HG03060 (cell line): ENCODE data around the gene RAP1B.

Experiments used
- ATAC-seq: cut with Tn5 transposase; IDR thresholded peaks from one replicate; pipeline ENCODE4 v1.9.1; 2021; ENCODE audit warnings: low read depth, moderate number of reproducible peaks; ENCODE audit not compliant: unreplicated experiment

The RAP1B gene

DNA sequence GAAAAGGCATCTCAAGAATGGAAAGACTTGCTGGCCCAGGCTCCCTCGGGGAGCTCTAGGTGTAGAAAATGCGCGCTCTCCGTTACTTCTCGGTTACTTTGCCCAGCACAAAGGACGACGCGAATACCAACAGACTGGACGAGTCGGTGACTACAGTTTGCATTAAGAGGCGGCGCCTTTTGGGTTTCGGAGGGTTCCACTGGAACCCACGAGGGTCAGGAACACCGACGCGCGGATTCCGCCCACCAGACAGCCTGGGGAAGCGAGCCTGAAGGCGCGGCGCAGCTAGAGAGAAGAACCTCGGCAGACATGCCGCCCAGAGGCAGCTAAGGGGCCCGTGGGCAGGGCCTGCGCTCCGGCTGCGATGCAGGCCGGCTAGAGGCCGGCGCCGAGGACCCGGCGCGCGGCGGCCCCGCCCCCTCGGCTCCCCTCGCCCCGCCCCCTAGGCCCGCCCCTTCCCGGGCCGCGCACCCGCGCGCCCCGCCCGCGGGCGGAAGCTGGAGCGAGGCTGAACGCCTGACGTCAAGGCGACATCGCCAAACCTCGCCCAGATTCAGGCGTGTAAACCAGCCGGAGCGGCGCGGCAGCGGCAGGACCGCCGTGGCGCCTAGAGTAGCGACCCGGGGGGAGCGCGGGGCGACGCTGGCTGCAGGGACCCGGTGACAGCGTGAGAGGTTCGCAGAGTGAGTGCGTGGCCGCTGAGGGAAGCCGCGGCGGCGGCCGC lies at the start of gene RAP1B:
TSS of gene RAP1B (plus strand) at position 530 of the 724 bp plus-strand sequence. CDS start 37,826 bp downstream, outside the sequence.
- ATAC-seq: peak; percentile 61

DNA sequence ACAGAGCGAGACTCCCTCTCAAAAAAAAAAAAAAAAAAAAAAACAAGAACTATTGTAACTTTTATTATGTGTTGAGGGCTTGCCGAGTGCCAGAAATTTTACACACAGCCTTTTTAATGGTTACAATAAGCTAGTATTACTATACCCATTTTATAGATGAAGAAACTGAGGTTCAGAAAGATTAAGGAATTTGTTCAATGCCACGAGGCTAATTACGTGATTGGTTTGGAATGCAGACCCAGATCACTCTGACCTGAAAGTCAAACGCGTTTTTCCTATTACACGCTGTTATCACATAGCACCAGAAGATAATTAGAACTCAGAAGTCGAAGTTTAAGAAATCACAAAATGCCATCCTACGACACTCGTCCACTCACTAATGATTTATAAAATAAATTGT lies 48.9 kb upstream of the RAP1B start:
- ATAC-seq: no peak

DNA sequence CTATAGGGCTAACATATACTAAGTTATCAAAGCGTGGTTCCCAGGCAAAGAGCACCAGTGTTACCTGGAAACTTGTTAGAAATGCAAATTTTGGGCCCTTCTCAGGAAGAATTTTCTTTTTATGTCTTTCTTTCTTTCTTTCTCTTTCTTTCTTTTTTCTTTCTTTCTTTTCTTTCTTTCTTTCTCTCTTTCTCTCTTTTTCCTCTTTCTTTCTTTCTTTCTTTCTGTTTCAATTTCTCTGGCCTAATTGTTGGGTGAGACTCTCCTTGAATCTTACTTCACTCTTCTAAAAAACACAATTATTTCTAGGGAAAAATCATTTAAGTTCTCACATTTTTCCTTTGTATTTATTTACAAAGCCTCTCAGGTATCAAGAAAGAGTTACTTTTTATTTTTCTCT lies 46.5 kb upstream of the RAP1B start:
- no peak for ATAC-seq

DNA sequence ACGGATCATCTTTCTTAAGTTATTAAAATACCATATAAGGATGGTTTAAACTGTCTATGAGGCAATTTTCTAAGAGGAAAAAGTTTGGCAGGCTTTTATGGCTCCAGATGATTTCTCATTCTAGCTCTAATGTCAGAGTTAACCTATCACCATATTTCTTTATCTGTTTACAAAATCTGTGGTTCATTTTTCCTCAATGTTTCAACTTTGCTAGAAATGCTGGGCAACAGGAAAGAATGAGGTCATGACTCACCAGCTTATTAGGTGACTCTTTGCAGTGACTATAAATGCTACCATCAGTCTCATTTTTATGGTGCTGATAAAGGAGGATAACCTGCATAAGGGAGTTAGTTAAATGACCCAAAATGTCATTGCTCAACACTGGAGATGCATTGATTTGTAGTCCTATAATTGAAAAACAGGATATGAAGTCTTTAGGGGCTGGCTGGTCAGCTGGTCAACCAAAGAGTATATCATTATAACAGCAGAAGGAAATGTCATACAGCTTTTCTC lies 45.3 kb upstream of the RAP1B start:
- ATAC-seq: no peak

GRCh38 chr12:68568922-68569569 lies 41.7 kb upstream of the RAP1B start:
- ATAC-seq: no peak

GRCh38 chr12:68572661-68573060 lies 38.0 kb upstream of the RAP1B start:
- ATAC-seq: no peak

GRCh38 chr12:68573406-68573805 lies 37.3 kb upstream of the RAP1B start:
- no peak for ATAC-seq

GRCh38 chr12:68577949-68578348 lies 32.8 kb upstream of the RAP1B start:
- no peak for ATAC-seq

DNA sequence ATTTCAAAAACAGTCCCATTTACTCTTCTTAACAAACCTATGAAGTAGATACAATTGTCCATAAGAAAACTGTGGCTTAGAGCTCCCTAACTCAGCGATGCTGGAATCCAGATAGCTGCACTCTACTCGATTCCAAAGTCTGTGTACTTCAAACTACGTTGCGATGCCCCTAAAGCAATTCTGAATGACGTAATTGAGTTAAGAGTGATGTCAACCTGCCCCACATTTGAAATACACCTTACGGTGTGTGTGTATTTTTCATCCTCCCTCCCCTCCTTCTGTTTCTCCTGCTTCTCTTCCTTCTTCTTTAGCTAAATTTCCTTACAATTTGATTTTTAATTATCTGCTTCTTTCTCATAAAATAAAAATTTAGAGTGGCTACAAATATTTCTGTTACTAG lies 31.9 kb upstream of the RAP1B start:
- no peak for ATAC-seq

DNA sequence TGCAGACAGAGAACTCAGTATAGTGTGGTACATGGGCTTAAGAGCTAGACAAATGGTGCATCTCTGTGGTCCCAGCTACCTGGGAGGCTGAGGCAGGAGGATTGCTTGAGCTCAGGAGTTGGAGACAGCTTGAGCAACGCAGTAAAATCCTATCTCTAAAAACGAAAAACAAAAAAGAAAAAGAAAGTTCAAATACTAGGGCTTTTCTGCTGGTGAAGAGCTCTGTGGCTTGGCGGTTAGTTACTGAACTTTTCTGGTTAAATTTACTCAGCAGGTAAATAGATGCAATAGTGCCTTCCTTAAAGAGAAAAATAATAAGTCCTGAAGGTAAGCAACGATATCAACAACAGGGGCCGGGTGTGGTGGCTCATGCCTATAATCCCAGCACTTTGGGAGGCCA lies 31.4 kb upstream of the RAP1B start:
- ATAC-seq: no peak

DNA sequence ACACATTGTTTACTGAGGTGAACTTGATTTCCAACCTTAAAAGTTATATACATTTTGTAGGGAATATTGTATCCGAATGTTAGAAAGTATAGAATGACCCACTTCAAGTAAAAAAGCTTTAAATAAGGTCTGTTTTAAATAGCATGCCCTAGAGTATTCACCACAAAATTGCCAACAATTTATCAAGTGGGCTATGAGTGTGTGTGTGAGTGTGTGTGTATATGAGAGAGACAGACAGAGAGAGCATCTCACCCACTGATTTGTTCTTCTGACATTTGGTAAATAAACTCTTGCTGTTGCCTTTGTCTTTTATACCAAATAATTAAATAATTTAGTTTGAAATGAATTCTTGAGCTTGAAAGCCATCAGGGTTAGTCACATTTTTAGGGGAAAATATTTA lies 29.8 kb upstream of the RAP1B start:
- no peak for ATAC-seq

DNA sequence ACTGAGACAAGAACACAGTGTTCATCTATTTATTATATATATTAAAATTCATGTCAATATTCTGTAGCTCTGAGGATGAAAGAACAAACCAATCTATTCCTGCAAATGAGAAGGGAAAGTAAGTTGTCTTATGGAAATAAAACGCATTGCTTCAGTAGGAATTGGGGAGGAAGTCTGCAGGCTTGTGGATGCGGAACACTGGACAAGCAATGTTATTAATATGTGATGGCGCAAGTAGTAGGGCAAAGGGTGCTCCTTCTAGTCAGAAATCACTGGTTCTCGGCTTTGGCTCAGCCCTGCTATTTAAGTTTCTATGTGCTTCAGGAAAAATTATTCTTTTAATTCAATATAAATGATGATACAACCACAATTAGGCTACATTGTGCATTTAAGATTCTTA lies 28.8 kb upstream of the RAP1B start:
- no peak for ATAC-seq

GRCh38 chr12:68585966-68586365 lies 24.7 kb upstream of the RAP1B start:
- ATAC-seq: no peak

- ATAC-seq: peak; percentile 59
These were observed 23.2 kb upstream of the RAP1B start for GRCh38 chr12:68587448-68587873.

DNA sequence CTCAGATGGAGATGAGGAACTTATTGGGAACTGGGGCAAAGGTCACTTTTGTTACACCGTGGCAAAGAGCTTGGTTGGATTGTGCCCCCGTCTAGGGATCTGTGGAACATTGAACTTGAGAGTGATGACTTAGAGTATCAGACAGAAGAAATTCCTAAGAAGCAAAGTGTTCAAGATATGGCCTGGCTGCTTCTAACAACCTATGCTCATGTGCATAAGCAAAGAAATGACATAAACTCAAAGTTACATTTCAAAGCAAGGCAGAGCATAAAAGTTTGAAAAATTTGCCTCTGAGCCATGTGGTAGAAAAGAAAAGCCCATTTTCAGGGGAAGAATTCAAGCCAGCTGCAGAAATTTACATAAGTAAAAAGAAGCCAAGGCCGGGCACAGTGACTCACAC lies 21.5 kb upstream of the RAP1B start:
- ATAC-seq: no peak

DNA sequence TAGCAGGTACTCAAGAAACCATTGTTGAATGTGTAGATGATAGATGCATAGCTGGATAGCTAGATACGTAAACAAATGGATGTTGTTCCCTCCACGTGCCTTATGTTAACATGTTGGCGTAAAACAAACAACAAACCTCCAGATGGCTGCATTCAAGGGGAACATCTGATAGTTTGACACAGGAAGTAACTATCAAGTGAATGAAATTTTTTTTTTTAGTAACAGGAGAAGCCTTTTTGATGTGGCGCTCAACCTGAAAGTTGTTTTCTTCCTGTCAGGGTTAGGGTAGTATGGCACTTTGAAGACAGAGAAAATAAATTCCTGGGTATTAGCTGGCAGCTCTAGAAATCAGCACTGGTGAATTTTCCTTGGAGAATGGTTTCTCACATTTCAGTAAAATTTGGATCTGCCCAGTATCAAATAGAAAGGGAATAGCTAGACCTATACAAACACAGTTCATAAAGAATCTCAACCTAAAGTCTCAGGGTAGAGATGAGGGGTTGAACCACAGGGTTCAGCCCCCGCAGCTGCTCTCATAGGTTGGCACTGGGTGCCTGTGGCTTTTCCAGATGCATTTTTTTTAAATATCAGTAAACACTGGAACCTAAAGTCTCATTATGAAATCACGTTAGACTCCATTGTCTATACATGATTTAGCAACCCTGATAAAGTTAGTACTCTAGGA lies 18.8 kb upstream of the RAP1B start:
- ATAC-seq: no peak

- ATAC-seq: no peak
These were observed 15.5 kb upstream of the RAP1B start for GRCh38 chr12:68595241-68595640.

- no peak for ATAC-seq
These were observed 8.9 kb upstream of the RAP1B start for GRCh38 chr12:68601767-68602166.

GRCh38 chr12:68602720-68603119 lies 8.0 kb upstream of the RAP1B start:
- ATAC-seq: no peak

- ATAC-seq: no peak
These were observed 2.5 kb upstream of the RAP1B start for GRCh38 chr12:68608191-68608590.

- no peak for ATAC-seq
These were observed 715 bp upstream of the RAP1B start for GRCh38 chr12:68609998-68610369.
